ENCODE data around the gene PGBD1.

DNA sequence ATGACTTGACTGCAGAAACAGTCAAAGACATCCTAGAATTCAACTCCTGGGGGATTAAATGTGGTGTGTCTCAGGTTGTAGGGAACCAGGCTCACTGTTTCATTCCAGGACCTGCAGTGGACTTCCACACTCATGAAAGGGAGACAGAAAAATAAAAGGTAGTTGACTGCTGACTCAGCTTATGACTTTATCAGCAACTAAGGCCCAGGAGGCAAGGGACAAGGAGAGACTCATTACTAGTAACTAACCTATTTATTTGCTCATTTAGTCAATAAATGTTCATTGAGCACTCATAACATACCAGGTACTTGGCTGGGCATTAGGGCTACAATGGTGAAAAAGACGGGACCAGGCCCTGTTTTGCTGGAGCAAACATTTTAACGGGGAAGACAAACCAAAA lies 51.7 kb downstream of the PGBD1 start:
- no peak for TF ChIP-seq POLR2AphosphoS5 (IDR thresholded peaks at IDR 0.05)
- TF ChIP-seq, protein P1, sequence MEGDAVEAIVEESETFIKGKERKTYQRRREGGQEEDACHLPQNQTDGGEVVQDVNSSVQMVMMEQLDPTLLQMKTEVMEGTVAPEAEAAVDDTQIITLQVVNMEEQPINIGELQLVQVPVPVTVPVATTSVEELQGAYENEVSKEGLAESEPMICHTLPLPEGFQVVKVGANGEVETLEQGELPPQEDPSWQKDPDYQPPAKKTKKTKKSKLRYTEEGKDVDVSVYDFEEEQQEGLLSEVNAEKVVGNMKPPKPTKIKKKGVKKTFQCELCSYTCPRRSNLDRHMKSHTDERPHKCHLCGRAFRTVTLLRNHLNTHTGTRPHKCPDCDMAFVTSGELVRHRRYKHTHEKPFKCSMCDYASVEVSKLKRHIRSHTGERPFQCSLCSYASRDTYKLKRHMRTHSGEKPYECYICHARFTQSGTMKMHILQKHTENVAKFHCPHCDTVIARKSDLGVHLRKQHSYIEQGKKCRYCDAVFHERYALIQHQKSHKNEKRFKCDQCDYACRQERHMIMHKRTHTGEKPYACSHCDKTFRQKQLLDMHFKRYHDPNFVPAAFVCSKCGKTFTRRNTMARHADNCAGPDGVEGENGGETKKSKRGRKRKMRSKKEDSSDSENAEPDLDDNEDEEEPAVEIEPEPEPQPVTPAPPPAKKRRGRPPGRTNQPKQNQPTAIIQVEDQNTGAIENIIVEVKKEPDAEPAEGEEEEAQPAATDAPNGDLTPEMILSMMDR (IDR thresholded peaks at IDR 0.05): no peak
- TF ChIP-seq POLR2A (IDR thresholded peaks at IDR 0.05): no peak

Data from suprapubic skin (tissue), 4 donors.